ENCODE measurements around the gene KCNB1. TPM values are rescaled to one million over a fixed set of nuclear protein-coding genes. Genes with fewer than 3 reads are reported as not detected.

KCNB1 gene
- total RNA-seq, 2 experiments from 2014 or later = not detected

- H3K36me3 Mint-ChIP-seq (ENCODE audit: low read depth) = no peaks in the 10 kb centered on the region
- no peak for ATAC-seq
- intact Hi-C loops (cut with DNase I, micrococcal nuclease) = no loop called here
- no peak overlapping the region for H3K27ac Mint-ChIP-seq
- H3K4me3 Mint-ChIP-seq = no peak overlapping the region
- ChIA-PET CTCF (no interaction called here), POLR2A (interaction anchor here (0.8 kb wide), 1 partner anchor 19 kb away, joined by 9 read pairs; no protein-coding TSS in a partner anchor)
- DNase-seq = no peak
- no peaks in the 10 kb centered on the region for H3K9me3 Mint-ChIP-seq (ENCODE audit: low read depth)
- H3K4me1 Mint-ChIP-seq = no peaks in the 10 kb centered on the region
- peaks cover 12% of the 10 kb centered on the region for H3K27me3 Mint-ChIP-seq
Observed at GRCh38 chr20:49361862-49362660, 120.4 kb downstream of the KCNB1 start.

GRCh38 chr20:49360242-49360968 is 122.1 kb downstream of the KCNB1 start:
- Mint-ChIP-seq H3K4me1 (no peaks in the 10 kb centered on the region), H3K27ac (no peak overlapping the region), H3K4me3 (no peak overlapping the region), H3K27me3 (peaks cover 8% of the 10 kb centered on the region), H3K9me3 (ENCODE audit: low read depth) (no peaks in the 10 kb centered on the region), H3K36me3 (ENCODE audit: low read depth) (no peaks in the 10 kb centered on the region)
- ATAC-seq (no peak), DNase-seq (no peak)
- POLR2A ChIA-PET = no interaction called here
- CTCF ChIA-PET = no interaction called here
- intact Hi-C loops (cut with DNase I, micrococcal nuclease) = no loop called here

GRCh38 chr20:49356676-49357075 is 125.8 kb downstream of the KCNB1 start:
- DNase-seq = no peak
- CTCF ChIA-PET = interaction anchor here (0.6 kb wide), 1 partner anchor 321 kb away, joined by 3 read pairs; no protein-coding TSS in a partner anchor

GRCh38 chr20:49354673-49355072 is 127.8 kb downstream of the KCNB1 start:
- intact Hi-C loops (cut with DNase I, micrococcal nuclease) = no loop called here
- ATAC-seq = no peak
- no peak overlapping the region for H3K27ac Mint-ChIP-seq
- ChIA-PET POLR2A (no interaction called here), CTCF (no interaction called here)
- no peak for DNase-seq
- H3K4me3 Mint-ChIP-seq = no peak overlapping the region
- H3K4me1 Mint-ChIP-seq = no peaks in the 10 kb centered on the region
- H3K36me3 Mint-ChIP-seq (ENCODE audit: low read depth) = no peaks in the 10 kb centered on the region
- H3K9me3 Mint-ChIP-seq (ENCODE audit: low read depth) = no peaks in the 10 kb centered on the region
- H3K27me3 Mint-ChIP-seq = peaks cover 2% of the 10 kb centered on the region

More at GRCh38 chr20:49356676-49357075, 125.8 kb downstream of the KCNB1 start:
- intact Hi-C loops (cut with DNase I, micrococcal nuclease) = no loop called here
- H3K9me3 Mint-ChIP-seq (ENCODE audit: low read depth) = no peaks in the 10 kb centered on the region
- POLR2A ChIA-PET = no interaction called here
- no peaks in the 10 kb centered on the region for H3K4me1 Mint-ChIP-seq
- no peaks in the 10 kb centered on the region for H3K36me3 Mint-ChIP-seq (ENCODE audit: low read depth)
- H3K27me3 Mint-ChIP-seq = peaks cover 8% of the 10 kb centered on the region
- no peak overlapping the region for H3K4me3 Mint-ChIP-seq
- ATAC-seq = no peak
- no peak overlapping the region for H3K27ac Mint-ChIP-seq

GRCh38 chr20:49353348-49353747 is 129.1 kb downstream of the KCNB1 start:
- intact Hi-C loops (cut with DNase I, micrococcal nuclease) = no loop called here
- Mint-ChIP-seq H3K27me3 (peaks cover 2% of the 10 kb centered on the region), H3K27ac (no peak overlapping the region), H3K4me3 (no peak overlapping the region), H3K9me3 (ENCODE audit: low read depth) (no peaks in the 10 kb centered on the region), H3K4me1 (no peaks in the 10 kb centered on the region), H3K36me3 (ENCODE audit: low read depth) (no peaks in the 10 kb centered on the region)
- ChIA-PET CTCF (interaction anchor here (0.6 to 1.3 kb wide), 5 partner anchors 10 to 762 kb away, joined by 3 to 5 read pairs (median 4); no protein-coding TSS in a partner anchor), POLR2A (no interaction called here)
- ATAC-seq = no peak
- DNase-seq = no peak

GRCh38 chr20:49352751-49353150 is 129.7 kb downstream of the KCNB1 start:
- no peak overlapping the region for H3K4me3 Mint-ChIP-seq
- H3K27ac Mint-ChIP-seq = no peak overlapping the region
- peaks cover 2% of the 10 kb centered on the region for H3K27me3 Mint-ChIP-seq
- H3K9me3 Mint-ChIP-seq (ENCODE audit: low read depth) = no peaks in the 10 kb centered on the region
- ATAC-seq (no peak), DNase-seq (no peak)
- H3K4me1 Mint-ChIP-seq = no peaks in the 10 kb centered on the region
- POLR2A ChIA-PET = no interaction called here
- CTCF ChIA-PET = interaction anchor here (0.6 to 1.4 kb wide), 5 partner anchors 18 to 762 kb away, joined by 3 to 5 read pairs (median 4); no protein-coding TSS in a partner anchor
- H3K36me3 Mint-ChIP-seq (ENCODE audit: low read depth) = no peaks in the 10 kb centered on the region
- intact Hi-C loops (cut with DNase I, micrococcal nuclease) = no loop called here

GRCh38 chr20:49351775-49352174 is 130.7 kb downstream of the KCNB1 start:
- intact Hi-C loops (cut with DNase I, micrococcal nuclease) = no loop called here
- no peak overlapping the region for H3K4me3 Mint-ChIP-seq
- no peaks in the 10 kb centered on the region for H3K9me3 Mint-ChIP-seq (ENCODE audit: low read depth)
- H3K27ac Mint-ChIP-seq = no peak overlapping the region
- ChIA-PET POLR2A (no interaction called here), CTCF (interaction anchor here (0.5 to 1.4 kb wide), 4 partner anchors 17 to 283 kb away, joined by 3 to 4 read pairs (median 4); no protein-coding TSS in a partner anchor)
- H3K36me3 Mint-ChIP-seq (ENCODE audit: low read depth) = no peaks in the 10 kb centered on the region
- DNase-seq = no peak
- no peak for ATAC-seq
- H3K4me1 Mint-ChIP-seq = no peaks in the 10 kb centered on the region
- H3K27me3 Mint-ChIP-seq = peaks cover 2% of the 10 kb centered on the region

- CTCF ChIA-PET = no interaction called here
- POLR2A ChIA-PET = no interaction called here
Observed at GRCh38 chr20:49349694-49350252, 132.7 kb downstream of the KCNB1 start.

GRCh38 chr20:49349078-49349477 is 133.4 kb downstream of the KCNB1 start:
- no peak for DNase-seq
- intact Hi-C loops (cut with DNase I, micrococcal nuclease) = no loop called here
- ATAC-seq = no peak

More at GRCh38 chr20:49349694-49350252, 132.7 kb downstream of the KCNB1 start:
- intact Hi-C loops (cut with DNase I, micrococcal nuclease) = no loop called here
- no peak for DNase-seq
- Mint-ChIP-seq H3K4me3 (no peak overlapping the region), H3K27me3 (peaks cover 2% of the 10 kb centered on the region), H3K27ac (no peak overlapping the region), H3K4me1 (no peaks in the 10 kb centered on the region), H3K36me3 (ENCODE audit: low read depth) (no peaks in the 10 kb centered on the region), H3K9me3 (ENCODE audit: low read depth) (no peaks in the 10 kb centered on the region)
- ATAC-seq = no peak

GRCh38 chr20:49348563-49348962 is 133.9 kb downstream of the KCNB1 start:
- ATAC-seq = no peak
- Mint-ChIP-seq H3K27me3 (peaks cover 2% of the 10 kb centered on the region), H3K4me3 (no peak overlapping the region), H3K9me3 (ENCODE audit: low read depth) (no peaks in the 10 kb centered on the region), H3K4me1 (no peaks in the 10 kb centered on the region), H3K36me3 (ENCODE audit: low read depth) (no peaks in the 10 kb centered on the region), H3K27ac (no peak overlapping the region)
- intact Hi-C loops (cut with DNase I, micrococcal nuclease) = no loop called here
- ChIA-PET POLR2A (no interaction called here), CTCF (no interaction called here)
- DNase-seq = no peak

More at GRCh38 chr20:49349078-49349477, 133.4 kb downstream of the KCNB1 start:
- no peak overlapping the region for H3K27ac Mint-ChIP-seq
- peaks cover 2% of the 10 kb centered on the region for H3K27me3 Mint-ChIP-seq
- ChIA-PET CTCF (no interaction called here), POLR2A (interaction anchor here (0.6 kb wide), 1 partner anchor 348 kb away, joined by 3 read pairs; no protein-coding TSS in a partner anchor)
- no peaks in the 10 kb centered on the region for H3K4me1 Mint-ChIP-seq
- H3K36me3 Mint-ChIP-seq (ENCODE audit: low read depth) = no peaks in the 10 kb centered on the region
- no peak overlapping the region for H3K4me3 Mint-ChIP-seq
- no peaks in the 10 kb centered on the region for H3K9me3 Mint-ChIP-seq (ENCODE audit: low read depth)

- no peak for ATAC-seq
- DNase-seq = no peak
- no peaks in the 10 kb centered on the region for H3K4me1 Mint-ChIP-seq
- no peaks in the 10 kb centered on the region for H3K36me3 Mint-ChIP-seq (ENCODE audit: low read depth)
- ChIA-PET CTCF (interaction anchor here (1.1 to 2.5 kb wide), 3 partner anchors 13 to 195 kb away, joined by 3 to 12 read pairs (median 6); no protein-coding TSS in a partner anchor), POLR2A (no interaction called here)
- no peaks in the 10 kb centered on the region for H3K9me3 Mint-ChIP-seq (ENCODE audit: low read depth)
- no peak overlapping the region for H3K4me3 Mint-ChIP-seq
- peaks cover 8% of the 10 kb centered on the region for H3K27me3 Mint-ChIP-seq
- intact Hi-C loops (cut with DNase I, micrococcal nuclease) = no loop called here
- H3K27ac Mint-ChIP-seq = no peak overlapping the region
Observed at GRCh38 chr20:49347156-49347555, 135.3 kb downstream of the KCNB1 start.
